Loucy (cell line): ENCODE data around the gene JAZF1.

Experiments
- CTCF ChIP-seq: fragments of 200-600 bp; sonication (generic); conservative IDR thresholded peaks from 2 replicates; pipeline ENCODE4 v1.5.1; 2014; ENCODE audit warnings: mild to moderate bottlenecking, antibody characterized with exemption, low read length
- EZH2phosphoT487 ChIP-seq: fragments of 200-600 bp; IDR thresholded peaks from 2 replicates; pipeline ENCODE4 v1.6.1; 2018; ENCODE audit warnings: antibody characterized with exemption, mild to moderate bottlenecking, moderate library complexity, borderline replicate concordance

GRCh38 chr7:28180031-28180363 lies 598 bp downstream of the JAZF1 start:
- TF ChIP-seq CTCF, result no peak
- TF ChIP-seq EZH2phosphoT487, result no peak
